ENCODE results near the gene TRANK1.

The TRANK1 gene

GRCh38 chr3:36850743-36851142 lies 94.1 kb downstream of the TRANK1 start:
- H4K12ac ChIP-seq (ENCODE audit: low read depth, low read length) = no peak overlapping the region
- H3K36me3 ChIP-seq (ENCODE audit: control insufficient read depth in 1 of 2, insufficient read depth in 2 of 2, low read length in 2 of 2) = no peaks in the 10 kb centered on the region
- H3K4me3 ChIP-seq (ENCODE audit: low read depth, low read length) = no peak overlapping the region
- H3K27ac ChIP-seq (ENCODE audit: low read depth, low read length) = no peak overlapping the region
- H3K4ac ChIP-seq (ENCODE audit: low read depth, low read length) = no peak overlapping the region
- H3K14ac ChIP-seq (ENCODE audit: low read length) = no peak overlapping the region
- H3K4me1 ChIP-seq (ENCODE audit: control insufficient read depth in 1 of 2, insufficient read depth in 2 of 2, low read length in 2 of 2) = no peaks in the 10 kb centered on the region
- no CpG with 5 or more reads among the region's 1 CpG for WGBS (ENCODE audit: extremely low coverage, insufficient coverage, insufficient read length)
- no peaks in the 10 kb centered on the region for H3K9me3 ChIP-seq (ENCODE audit: insufficient read depth, low read depth, low read length)
- no peaks in the 10 kb centered on the region for H3K27me3 ChIP-seq (ENCODE audit: insufficient read depth, low read length)
- no peak overlapping the region for H2AFZ ChIP-seq (ENCODE audit: insufficient read depth, low read length, poor library complexity)
- no peak overlapping the region for H3K4me2 ChIP-seq (ENCODE audit: low read length)
- no peak overlapping the region for H2BK5ac ChIP-seq (ENCODE audit: low read depth, low read length, poor library complexity)
- no peak overlapping the region for H3K23ac ChIP-seq (ENCODE audit: low read length)
- no peak overlapping the region for H2AK5ac ChIP-seq (ENCODE audit: low read length)
- H2BK12ac ChIP-seq (ENCODE audit: low read length) = no peak overlapping the region
- H3K79me2 ChIP-seq (ENCODE audit: control insufficient read depth, insufficient read depth, low read length, poor library complexity) = no peaks in the 10 kb centered on the region
- no peak overlapping the region for H3K18ac ChIP-seq (ENCODE audit: low read length)
- no peak overlapping the region for H2BK120ac ChIP-seq (ENCODE audit: insufficient read depth, low read length, poor library complexity)
- H4K8ac ChIP-seq (ENCODE audit: low read depth, low read length) = no peak overlapping the region
- DNase-seq = no peak
- H4K91ac ChIP-seq (ENCODE audit: low read depth, low read length) = no peak overlapping the region
- H3K79me1 ChIP-seq (ENCODE audit: low read length) = no peaks in the 10 kb centered on the region
- H3K9ac ChIP-seq (ENCODE audit: low read length) = no peak overlapping the region

- Histone ChIP-seq H3K23ac (ENCODE audit: low read length) (no peak overlapping the region), H2BK120ac (ENCODE audit: insufficient read depth, low read length, poor library complexity) (no peak overlapping the region), H4K91ac (ENCODE audit: low read depth, low read length) (no peak overlapping the region), H3K4me1 (ENCODE audit: control insufficient read depth in 1 of 2, insufficient read depth in 2 of 2, low read length in 2 of 2) (no peaks in the 10 kb centered on the region), H2BK5ac (ENCODE audit: low read depth, low read length, poor library complexity) (no peak overlapping the region), H3K4me2 (ENCODE audit: low read length) (no peak overlapping the region), H2AFZ (ENCODE audit: insufficient read depth, low read length, poor library complexity) (no peak overlapping the region), H3K14ac (ENCODE audit: low read length) (no peak overlapping the region), H3K36me3 (ENCODE audit: control insufficient read depth in 1 of 2, insufficient read depth in 2 of 2, low read length in 2 of 2) (no peaks in the 10 kb centered on the region), H3K18ac (ENCODE audit: low read length) (no peak overlapping the region), H3K9ac (ENCODE audit: low read length) (no peak overlapping the region), H2AK5ac (ENCODE audit: low read length) (no peak overlapping the region), H3K27ac (ENCODE audit: low read depth, low read length) (no peak overlapping the region), H3K79me1 (ENCODE audit: low read length) (no peaks in the 10 kb centered on the region), H3K27me3 (ENCODE audit: insufficient read depth, low read length) (no peaks in the 10 kb centered on the region), H3K79me2 (ENCODE audit: control insufficient read depth, insufficient read depth, low read length, poor library complexity) (no peaks in the 10 kb centered on the region), H3K4me3 (ENCODE audit: low read depth, low read length) (no peak overlapping the region), H3K9me3 (ENCODE audit: insufficient read depth, low read depth, low read length) (peaks cover 2% of the 10 kb centered on the region), H3K4ac (ENCODE audit: low read depth, low read length) (no peak overlapping the region), H4K12ac (ENCODE audit: low read depth, low read length) (no peak overlapping the region), H4K8ac (ENCODE audit: low read depth, low read length) (no peak overlapping the region), H2BK12ac (ENCODE audit: low read length) (no peak overlapping the region)
- WGBS (ENCODE audit: extremely low coverage, insufficient coverage, insufficient read length) = no CpG with 5 or more reads among the region's 1 CpG
- DNase-seq = no peak
Measured at GRCh38 chr3:36846406-36846805, 98.4 kb downstream of the TRANK1 start.

GRCh38 chr3:36843065-36844051 lies 101.5 kb downstream of the TRANK1 start:
- Histone ChIP-seq H4K12ac (ENCODE audit: low read depth, low read length) (no peak overlapping the region), H2AK5ac (ENCODE audit: low read length) (no peak overlapping the region), H3K9me3 (ENCODE audit: insufficient read depth, low read depth, low read length) (peaks cover 6% of the 10 kb centered on the region), H4K8ac (ENCODE audit: low read depth, low read length) (no peak overlapping the region), H4K91ac (ENCODE audit: low read depth, low read length) (no peak overlapping the region), H3K4me1 (ENCODE audit: control insufficient read depth in 1 of 2, insufficient read depth in 2 of 2, low read length in 2 of 2) (no peaks in the 10 kb centered on the region), H2BK120ac (ENCODE audit: insufficient read depth, low read length, poor library complexity) (no peak overlapping the region), H3K27ac (ENCODE audit: low read depth, low read length) (no peak overlapping the region), H3K4me3 (ENCODE audit: low read depth, low read length) (no peak overlapping the region), H3K27me3 (ENCODE audit: insufficient read depth, low read length) (no peaks in the 10 kb centered on the region), H3K4me2 (ENCODE audit: low read length) (no peak overlapping the region), H3K14ac (ENCODE audit: low read length) (no peak overlapping the region), H3K36me3 (ENCODE audit: control insufficient read depth in 1 of 2, insufficient read depth in 2 of 2, low read length in 2 of 2) (no peaks in the 10 kb centered on the region), H2BK5ac (ENCODE audit: low read depth, low read length, poor library complexity) (no peak overlapping the region), H3K79me2 (ENCODE audit: control insufficient read depth, insufficient read depth, low read length, poor library complexity) (no peaks in the 10 kb centered on the region), H2BK12ac (ENCODE audit: low read length) (no peak overlapping the region), H2AFZ (ENCODE audit: insufficient read depth, low read length, poor library complexity) (no peak overlapping the region), H3K23ac (ENCODE audit: low read length) (no peak overlapping the region), H3K79me1 (ENCODE audit: low read length) (no peaks in the 10 kb centered on the region), H3K18ac (ENCODE audit: low read length) (no peak overlapping the region), H3K9ac (ENCODE audit: low read length) (no peak overlapping the region), H3K4ac (ENCODE audit: low read depth, low read length) (no peak overlapping the region)
- DNase-seq = peak; percentile 41 to 61
- no CpG with 5 or more reads among the region's 4 CpGs for WGBS (ENCODE audit: extremely low coverage, insufficient coverage, insufficient read length)

- no peak for DNase-seq
- Histone ChIP-seq H3K27ac (ENCODE audit: low read depth, low read length) (no peak overlapping the region), H3K4me2 (ENCODE audit: low read length) (no peak overlapping the region), H2BK5ac (ENCODE audit: low read depth, low read length, poor library complexity) (no peak overlapping the region), H2AFZ (ENCODE audit: insufficient read depth, low read length, poor library complexity) (no peak overlapping the region), H2AK5ac (ENCODE audit: low read length) (no peak overlapping the region), H3K4me3 (ENCODE audit: low read depth, low read length) (no peak overlapping the region), H3K14ac (ENCODE audit: low read length) (no peak overlapping the region), H3K36me3 (ENCODE audit: control insufficient read depth in 1 of 2, insufficient read depth in 2 of 2, low read length in 2 of 2) (no peaks in the 10 kb centered on the region), H2BK120ac (ENCODE audit: insufficient read depth, low read length, poor library complexity) (no peak overlapping the region), H4K91ac (ENCODE audit: low read depth, low read length) (no peak overlapping the region), H4K12ac (ENCODE audit: low read depth, low read length) (no peak overlapping the region), H3K4me1 (ENCODE audit: control insufficient read depth in 1 of 2, insufficient read depth in 2 of 2, low read length in 2 of 2) (no peaks in the 10 kb centered on the region), H3K9me3 (ENCODE audit: insufficient read depth, low read depth, low read length) (peaks cover 6% of the 10 kb centered on the region), H3K4ac (ENCODE audit: low read depth, low read length) (no peak overlapping the region), H4K8ac (ENCODE audit: low read depth, low read length) (no peak overlapping the region), H3K27me3 (ENCODE audit: insufficient read depth, low read length) (no peaks in the 10 kb centered on the region), H3K79me2 (ENCODE audit: control insufficient read depth, insufficient read depth, low read length, poor library complexity) (no peaks in the 10 kb centered on the region), H3K79me1 (ENCODE audit: low read length) (no peaks in the 10 kb centered on the region), H3K9ac (ENCODE audit: low read length) (no peak overlapping the region), H2BK12ac (ENCODE audit: low read length) (no peak overlapping the region), H3K18ac (ENCODE audit: low read length) (no peak overlapping the region), H3K23ac (ENCODE audit: low read length) (no peak overlapping the region)
- no CpG with 5 or more reads among the region's 5 CpGs for WGBS (ENCODE audit: extremely low coverage, insufficient coverage, insufficient read length)
Measured at GRCh38 chr3:36842275-36842674, 102.6 kb downstream of the TRANK1 start.
